Measurements from ENCODE around the gene ETNK2. TPM values are rescaled to one million over a fixed set of nuclear protein-coding genes. Genes with fewer than 3 reads are reported as not detected.

ETNK2 gene
- total and polyA plus RNA-seq, 2 of the 13 experiments (the other 11 are each of a cell fraction or from before 2014, with no cell fraction given) = 15.5 to 42.8 TPM

DNA sequence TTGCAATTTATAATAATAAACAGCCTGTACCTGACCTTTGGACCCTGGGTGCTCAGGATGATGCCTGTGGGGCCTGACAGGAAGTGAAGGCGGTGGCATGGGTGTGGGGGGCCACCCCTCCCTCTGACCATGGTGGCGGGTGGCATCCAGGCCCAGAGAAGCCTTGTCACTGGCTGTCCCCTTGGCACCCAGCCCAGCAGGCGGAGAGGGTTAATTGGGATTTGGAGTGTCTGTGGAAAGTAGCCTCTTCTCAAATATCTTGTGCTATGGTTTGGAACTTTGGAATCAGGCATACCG is 58.5 kb downstream of the ETNK2 start (continued):
- TF ChIP-seq, protein P1, sequence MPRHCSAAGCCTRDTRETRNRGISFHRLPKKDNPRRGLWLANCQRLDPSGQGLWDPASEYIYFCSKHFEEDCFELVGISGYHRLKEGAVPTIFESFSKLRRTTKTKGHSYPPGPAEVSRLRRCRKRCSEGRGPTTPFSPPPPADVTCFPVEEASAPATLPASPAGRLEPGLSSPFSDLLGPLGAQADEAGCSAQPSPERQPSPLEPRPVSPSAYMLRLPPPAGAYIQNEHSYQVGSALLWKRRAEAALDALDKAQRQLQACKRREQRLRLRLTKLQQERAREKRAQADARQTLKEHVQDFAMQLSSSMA (CRISPR knock-in tag; IDR thresholded peaks at IDR 0.05) = no peak
- TF ChIP-seq SALL1 (CRISPR knock-in tag; IDR thresholded peaks at IDR 0.05) = peak; percentile 87
- TF ChIP-seq, protein P2, sequence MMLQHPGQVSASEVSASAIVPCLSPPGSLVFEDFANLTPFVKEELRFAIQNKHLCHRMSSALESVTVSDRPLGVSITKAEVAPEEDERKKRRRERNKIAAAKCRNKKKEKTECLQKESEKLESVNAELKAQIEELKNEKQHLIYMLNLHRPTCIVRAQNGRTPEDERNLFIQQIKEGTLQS (CRISPR knock-in tag; IDR thresholded peaks at IDR 0.05) = no peak
- TF ChIP-seq ZFP36L1 (CRISPR knock-in tag; IDR thresholded peaks at IDR 0.05) = no peak
- no peak for TF ChIP-seq HNRNPLL (IDR thresholded peaks at IDR 0.05; ENCODE audit: low read depth, low read length, poor library complexity, severe bottlenecking)
- TF ChIP-seq ZNF607 (CRISPR knock-in tag; IDR thresholded peaks at IDR 0.05; ENCODE audit: borderline replicate concordance) = no peak
- TF ChIP-seq ZNF335 (CRISPR knock-in tag; IDR thresholded peaks at IDR 0.05) = peak; percentile 77
- TF ChIP-seq TARDBP (CRISPR knock-in tag; IDR thresholded peaks at IDR 0.05) = 0 out of 2 replicates have a peak, but pooled peaks have one; percentile 17
- TF ChIP-seq, protein P3, sequence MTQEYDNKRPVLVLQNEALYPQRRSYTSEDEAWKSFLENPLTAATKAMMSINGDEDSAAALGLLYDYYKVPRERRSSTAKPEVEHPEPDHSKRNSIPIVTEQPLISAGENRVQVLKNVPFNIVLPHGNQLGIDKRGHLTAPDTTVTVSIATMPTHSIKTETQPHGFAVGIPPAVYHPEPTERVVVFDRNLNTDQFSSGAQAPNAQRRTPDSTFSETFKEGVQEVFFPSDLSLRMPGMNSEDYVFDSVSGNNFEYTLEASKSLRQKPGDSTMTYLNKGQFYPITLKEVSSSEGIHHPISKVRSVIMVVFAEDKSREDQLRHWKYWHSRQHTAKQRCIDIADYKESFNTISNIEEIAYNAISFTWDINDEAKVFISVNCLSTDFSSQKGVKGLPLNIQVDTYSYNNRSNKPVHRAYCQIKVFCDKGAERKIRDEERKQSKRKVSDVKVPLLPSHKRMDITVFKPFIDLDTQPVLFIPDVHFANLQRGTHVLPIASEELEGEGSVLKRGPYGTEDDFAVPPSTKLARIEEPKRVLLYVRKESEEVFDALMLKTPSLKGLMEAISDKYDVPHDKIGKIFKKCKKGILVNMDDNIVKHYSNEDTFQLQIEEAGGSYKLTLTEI (CRISPR knock-in tag; conservative IDR thresholded peaks at IDR 0.05) = no peak
- TF ChIP-seq ZNF891 (CRISPR knock-in tag; IDR thresholded peaks at IDR 0.05) = no peak
- no peak for TF ChIP-seq FOXA1 (IDR thresholded peaks at IDR 0.05)
- peak; percentile 26; the same call in 1 of the 2 replicates for TF ChIP-seq FOXA1 (CRISPR knock-in tag; IDR thresholded peaks at IDR 0.05)
- TF ChIP-seq ZNF138 (CRISPR knock-in tag; IDR thresholded peaks at IDR 0.05; ENCODE audit: low read depth) = no peak
- no peak for TF ChIP-seq ZSCAN21 (CRISPR knock-in tag; IDR thresholded peaks at IDR 0.05; ENCODE audit: borderline replicate concordance)
- TF ChIP-seq, protein P4, sequence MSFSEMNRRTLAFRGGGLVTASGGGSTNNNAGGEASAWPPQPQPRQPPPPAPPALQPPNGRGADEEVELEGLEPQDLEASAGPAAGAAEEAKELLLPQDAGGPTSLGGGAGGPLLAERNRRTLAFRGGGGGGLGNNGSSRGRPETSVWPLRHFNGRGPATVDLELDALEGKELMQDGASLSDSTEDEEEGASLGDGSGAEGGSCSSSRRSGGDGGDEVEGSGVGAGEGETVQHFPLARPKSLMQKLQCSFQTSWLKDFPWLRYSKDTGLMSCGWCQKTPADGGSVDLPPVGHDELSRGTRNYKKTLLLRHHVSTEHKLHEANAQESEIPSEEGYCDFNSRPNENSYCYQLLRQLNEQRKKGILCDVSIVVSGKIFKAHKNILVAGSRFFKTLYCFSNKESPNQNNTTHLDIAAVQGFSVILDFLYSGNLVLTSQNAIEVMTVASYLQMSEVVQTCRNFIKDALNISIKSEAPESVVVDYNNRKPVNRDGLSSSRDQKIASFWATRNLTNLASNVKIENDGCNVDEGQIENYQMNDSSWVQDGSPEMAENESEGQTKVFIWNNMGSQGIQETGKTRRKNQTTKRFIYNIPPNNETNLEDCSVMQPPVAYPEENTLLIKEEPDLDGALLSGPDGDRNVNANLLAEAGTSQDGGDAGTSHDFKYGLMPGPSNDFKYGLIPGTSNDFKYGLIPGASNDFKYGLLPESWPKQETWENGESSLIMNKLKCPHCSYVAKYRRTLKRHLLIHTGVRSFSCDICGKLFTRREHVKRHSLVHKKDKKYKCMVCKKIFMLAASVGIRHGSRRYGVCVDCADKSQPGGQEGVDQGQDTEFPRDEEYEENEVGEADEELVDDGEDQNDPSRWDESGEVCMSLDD (CRISPR knock-in tag; IDR thresholded peaks at IDR 0.05; ENCODE audit: borderline replicate concordance) = no peak; the same call in 1 of the 2 replicates
- no peak for TF ChIP-seq BRD4 (CRISPR knock-in tag; IDR thresholded peaks at IDR 0.05)
- no peak for TF ChIP-seq ZBTB3 (CRISPR knock-in tag; IDR thresholded peaks at IDR 0.05; ENCODE audit: borderline replicate concordance, low read depth)
- no peak for TF ChIP-seq ZFP41 (CRISPR knock-in tag; IDR thresholded peaks at IDR 0.05; ENCODE audit: borderline replicate concordance)
- TF ChIP-seq AGO1 (IDR thresholded peaks at IDR 0.05; ENCODE audit: low read depth, low read length, poor library complexity, severe bottlenecking) = no peak
- TF ChIP-seq RXRA (CRISPR knock-in tag; IDR thresholded peaks at IDR 0.05) = no peak
- peak; percentile 53; the same call in 1 of the 2 replicates for TF ChIP-seq ZMYM3 (CRISPR knock-in tag; IDR thresholded peaks at IDR 0.05)
- TF ChIP-seq, protein P5, sequence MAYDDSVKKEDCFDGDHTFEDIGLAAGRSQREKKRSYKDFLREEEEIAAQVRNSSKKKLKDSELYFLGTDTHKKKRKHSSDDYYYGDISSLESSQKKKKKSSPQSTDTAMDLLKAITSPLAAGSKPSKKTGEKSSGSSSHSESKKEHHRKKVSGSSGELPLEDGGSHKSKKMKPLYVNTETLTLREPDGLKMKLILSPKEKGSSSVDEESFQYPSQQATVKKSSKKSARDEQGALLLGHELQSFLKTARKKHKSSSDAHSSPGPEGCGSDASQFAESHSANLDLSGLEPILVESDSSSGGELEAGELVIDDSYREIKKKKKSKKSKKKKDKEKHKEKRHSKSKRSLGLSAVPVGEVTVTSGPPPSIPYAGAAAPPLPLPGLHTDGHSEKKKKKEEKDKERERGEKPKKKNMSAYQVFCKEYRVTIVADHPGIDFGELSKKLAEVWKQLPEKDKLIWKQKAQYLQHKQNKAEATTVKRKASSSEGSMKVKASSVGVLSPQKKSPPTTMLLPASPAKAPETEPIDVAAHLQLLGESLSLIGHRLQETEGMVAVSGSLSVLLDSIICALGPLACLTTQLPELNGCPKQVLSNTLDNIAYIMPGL (CRISPR knock-in tag; IDR thresholded peaks at IDR 0.05; ENCODE audit: borderline replicate concordance in 1 of 2, low read depth in 1 of 2) = 0 out of 4 replicates have a peak, but pooled peaks of 1 of the 2 experiments have one; percentile 18
- TF ChIP-seq ZNF256 (CRISPR knock-in tag; conservative IDR thresholded peaks at IDR 0.05) = no peak
- TF ChIP-seq ZKSCAN1 (IDR thresholded peaks at IDR 0.05; ENCODE audit: low read length) = no peak
- no peak for TF ChIP-seq PCBP1 (IDR thresholded peaks at IDR 0.05; ENCODE audit: borderline replicate concordance, low read depth, low read length)
